GM23248 (cell line): ENCODE results near the gene CYP11A1.

Experiments
- EZH2 ChIP-seq: fragments of 200-600 bp; sonication (generic); IDR thresholded peaks from 2 replicates; pipeline ENCODE4 v1.6.1; 2018; ENCODE audit warnings: antibody characterized with exemption, mild to moderate bottlenecking; ENCODE audit not compliant: insufficient read depth, poor library complexity, severe bottlenecking
- EZH2phosphoT487 ChIP-seq: fragments of 200-600 bp; sonication (generic); IDR thresholded peaks from 2 replicates; pipeline ENCODE4 v1.6.1; 2018; ENCODE audit warnings: antibody characterized with exemption, moderate library complexity, mild to moderate bottlenecking, low read depth; ENCODE audit not compliant: insufficient read depth

DNA sequence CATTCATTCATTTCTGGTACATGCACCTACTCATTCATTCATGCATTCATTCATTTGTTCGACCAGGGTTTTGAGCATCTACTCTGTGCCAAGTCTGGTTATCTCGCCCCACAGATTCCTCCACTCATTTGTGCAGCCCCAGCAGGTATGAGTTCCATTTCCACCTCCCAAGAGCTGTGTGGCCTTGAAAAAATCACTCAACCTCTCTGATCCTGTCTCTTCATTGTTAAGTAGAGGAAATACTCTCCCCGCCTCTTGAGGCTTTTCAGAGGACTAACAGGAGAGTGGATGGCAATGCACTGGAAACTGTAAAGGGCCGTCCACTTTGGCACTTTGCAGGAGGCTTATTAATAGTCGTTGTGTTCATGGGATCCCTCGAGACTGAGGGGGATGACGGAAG lies 61.8 kb downstream of the CYP11A1 start:
- TF ChIP-seq EZH2 (no peak), EZH2phosphoT487 (no peak)
